Measurements from ENCODE around the gene ZNF805. TPM values are rescaled to one million over a fixed set of nuclear protein-coding genes. Genes with fewer than 3 reads are reported as not detected.

ZNF805 gene
- total RNA-seq, 1 donor from 2014 or later: 24.5 TPM

DNA sequence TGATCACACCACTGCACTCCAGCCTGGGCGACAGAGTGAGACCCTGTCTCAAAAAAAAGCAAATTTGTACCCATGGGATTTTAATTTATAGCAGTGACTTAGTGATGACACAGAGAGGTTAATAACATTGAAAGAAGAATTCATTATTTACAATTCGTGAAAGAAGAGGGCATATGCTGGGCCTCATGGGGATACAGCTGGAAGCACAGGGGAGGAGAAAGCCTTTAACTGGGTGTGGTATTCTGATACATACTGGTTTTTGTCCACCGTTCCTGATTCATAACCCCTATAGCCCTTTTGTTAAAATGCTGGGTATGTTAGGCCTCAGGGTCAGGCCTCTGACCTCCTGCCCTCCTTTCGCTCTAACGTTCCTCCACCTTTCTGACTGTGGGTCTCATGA lies 38.3 kb upstream of the ZNF805 start:
- TF ChIP-seq, protein P1, sequence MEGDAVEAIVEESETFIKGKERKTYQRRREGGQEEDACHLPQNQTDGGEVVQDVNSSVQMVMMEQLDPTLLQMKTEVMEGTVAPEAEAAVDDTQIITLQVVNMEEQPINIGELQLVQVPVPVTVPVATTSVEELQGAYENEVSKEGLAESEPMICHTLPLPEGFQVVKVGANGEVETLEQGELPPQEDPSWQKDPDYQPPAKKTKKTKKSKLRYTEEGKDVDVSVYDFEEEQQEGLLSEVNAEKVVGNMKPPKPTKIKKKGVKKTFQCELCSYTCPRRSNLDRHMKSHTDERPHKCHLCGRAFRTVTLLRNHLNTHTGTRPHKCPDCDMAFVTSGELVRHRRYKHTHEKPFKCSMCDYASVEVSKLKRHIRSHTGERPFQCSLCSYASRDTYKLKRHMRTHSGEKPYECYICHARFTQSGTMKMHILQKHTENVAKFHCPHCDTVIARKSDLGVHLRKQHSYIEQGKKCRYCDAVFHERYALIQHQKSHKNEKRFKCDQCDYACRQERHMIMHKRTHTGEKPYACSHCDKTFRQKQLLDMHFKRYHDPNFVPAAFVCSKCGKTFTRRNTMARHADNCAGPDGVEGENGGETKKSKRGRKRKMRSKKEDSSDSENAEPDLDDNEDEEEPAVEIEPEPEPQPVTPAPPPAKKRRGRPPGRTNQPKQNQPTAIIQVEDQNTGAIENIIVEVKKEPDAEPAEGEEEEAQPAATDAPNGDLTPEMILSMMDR (IDR thresholded peaks at IDR 0.05): no peak
- no peak for DNase-seq (ENCODE audit: extremely low spot score, unreplicated experiment)
- H3K27me3 Mint-ChIP-seq (ENCODE audit: unreplicated experiment): no peaks in the 10 kb centered on the region
- no peaks in the 10 kb centered on the region for H3K4me1 Mint-ChIP-seq (ENCODE audit: unreplicated experiment)
- no peak overlapping the region for H3K27ac Mint-ChIP-seq (ENCODE audit: unreplicated experiment)
- H3K4me3 Mint-ChIP-seq (ENCODE audit: unreplicated experiment): no peak overlapping the region
- H3K9me3 Mint-ChIP-seq (ENCODE audit: unreplicated experiment): no peaks in the 10 kb centered on the region
- H3K36me3 Mint-ChIP-seq (ENCODE audit: unreplicated experiment): peaks cover 53% of the 10 kb centered on the region

- no peak for DNase-seq (ENCODE audit: extremely low spot score, unreplicated experiment)
- TF ChIP-seq, protein P1 (IDR thresholded peaks at IDR 0.05): no peak
- H3K27ac Mint-ChIP-seq (ENCODE audit: unreplicated experiment): no peak overlapping the region
- no peaks in the 10 kb centered on the region for H3K4me1 Mint-ChIP-seq (ENCODE audit: unreplicated experiment)
- H3K27me3 Mint-ChIP-seq (ENCODE audit: unreplicated experiment): no peaks in the 10 kb centered on the region
- no peak overlapping the region for H3K4me3 Mint-ChIP-seq (ENCODE audit: unreplicated experiment)
- H3K36me3 Mint-ChIP-seq (ENCODE audit: unreplicated experiment): peaks cover 66% of the 10 kb centered on the region
- peaks cover 4% of the 10 kb centered on the region for H3K9me3 Mint-ChIP-seq (ENCODE audit: unreplicated experiment)
Measured at GRCh38 chr19:57210381-57210780, 30.1 kb upstream of the ZNF805 start.

GRCh38 chr19:57212109-57212508 lies 28.3 kb upstream of the ZNF805 start:
- DNase-seq (ENCODE audit: extremely low spot score, unreplicated experiment): no peak
- Mint-ChIP-seq H3K4me3 (ENCODE audit: unreplicated experiment) (no peak overlapping the region), H3K4me1 (ENCODE audit: unreplicated experiment) (no peaks in the 10 kb centered on the region), H3K27ac (ENCODE audit: unreplicated experiment) (no peak overlapping the region), H3K27me3 (ENCODE audit: unreplicated experiment) (no peaks in the 10 kb centered on the region), H3K9me3 (ENCODE audit: unreplicated experiment) (peaks cover 4% of the 10 kb centered on the region), H3K36me3 (ENCODE audit: unreplicated experiment) (peaks cover 65% of the 10 kb centered on the region)
- TF ChIP-seq, protein P1 (IDR thresholded peaks at IDR 0.05): no peak

DNA sequence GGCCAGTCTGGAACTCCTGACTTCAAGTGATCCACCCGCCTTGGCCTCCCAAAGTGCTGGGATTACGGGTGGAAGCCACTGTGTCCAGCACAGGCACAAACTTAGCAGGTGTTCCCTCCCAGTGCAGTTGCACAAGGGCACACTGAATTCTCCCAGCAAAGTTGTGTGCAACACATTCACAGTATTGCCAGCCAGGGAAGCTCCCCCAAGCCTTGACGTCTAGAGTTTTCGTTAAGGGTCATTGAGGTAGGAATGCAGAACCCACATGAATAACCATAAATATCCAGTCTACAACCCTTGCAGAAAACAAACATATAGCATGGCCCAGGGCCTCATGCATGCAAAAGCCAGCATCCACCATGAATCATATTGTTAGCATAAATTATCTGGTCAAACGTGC lies 12.9 kb upstream of the ZNF805 start:
- no peak overlapping the region for H3K27ac Mint-ChIP-seq (ENCODE audit: unreplicated experiment)

DNA sequence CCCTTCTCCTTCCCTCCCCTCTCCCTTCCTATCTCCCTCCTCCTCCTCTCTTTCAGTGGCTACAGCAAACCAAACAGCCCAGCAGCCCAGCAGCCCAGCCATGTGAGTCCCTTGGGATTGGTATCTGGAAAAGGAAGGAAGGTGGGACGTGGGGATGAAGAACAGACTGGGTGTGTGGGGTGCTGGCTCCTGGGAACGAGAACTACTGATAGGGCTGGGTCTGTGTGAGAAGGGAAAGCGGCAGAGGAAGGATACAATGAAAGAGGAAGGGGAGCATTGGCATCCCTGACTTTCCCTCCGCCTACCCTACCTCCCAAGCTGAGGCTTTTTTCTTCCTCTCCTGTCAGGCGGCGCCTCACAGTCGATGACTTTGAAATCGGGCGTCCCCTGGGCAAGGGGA lies 8.7 kb upstream of the ZNF805 start:
- no peaks in the 10 kb centered on the region for H3K27me3 Mint-ChIP-seq (ENCODE audit: unreplicated experiment)
- H3K9me3 Mint-ChIP-seq (ENCODE audit: unreplicated experiment): no peaks in the 10 kb centered on the region
- TF ChIP-seq, protein P1 (IDR thresholded peaks at IDR 0.05): no peak
- H3K4me1 Mint-ChIP-seq (ENCODE audit: unreplicated experiment): no peaks in the 10 kb centered on the region
- H3K4me3 Mint-ChIP-seq (ENCODE audit: unreplicated experiment): no peak overlapping the region
- no peak overlapping the region for H3K27ac Mint-ChIP-seq (ENCODE audit: unreplicated experiment)
- peak; percentile 70 for DNase-seq (ENCODE audit: extremely low spot score, unreplicated experiment)
- no peaks in the 10 kb centered on the region for H3K36me3 Mint-ChIP-seq (ENCODE audit: unreplicated experiment)

More for the DNA sequence above, 12.9 kb upstream of the ZNF805 start:
- Mint-ChIP-seq H3K27me3 (ENCODE audit: unreplicated experiment) (no peaks in the 10 kb centered on the region), H3K36me3 (ENCODE audit: unreplicated experiment) (peaks cover 2% of the 10 kb centered on the region), H3K4me3 (ENCODE audit: unreplicated experiment) (no peak overlapping the region), H3K9me3 (ENCODE audit: unreplicated experiment) (no peaks in the 10 kb centered on the region), H3K4me1 (ENCODE audit: unreplicated experiment) (no peaks in the 10 kb centered on the region)
- DNase-seq (ENCODE audit: extremely low spot score, unreplicated experiment): peak; percentile 51
- TF ChIP-seq, protein P1 (IDR thresholded peaks at IDR 0.05): no peak
